Measurements from ENCODE around the gene LAMA2. TPM values are rescaled to one million over a fixed set of nuclear protein-coding genes. Genes with fewer than 3 reads are reported as not detected.

LAMA2 gene
- total and polyA plus RNA-seq, 2 of the 13 experiments (the other 11 are each of a cell fraction or from before 2014, with no cell fraction given): 0.11 to 0.28 TPM

- TF ChIP-seq HNRNPLL (IDR thresholded peaks at IDR 0.05; ENCODE audit: low read depth, low read length, poor library complexity, severe bottlenecking) (no peak), DMTF1 (CRISPR knock-in tag; IDR thresholded peaks at IDR 0.05) (no peak), SIN3B (IDR thresholded peaks at IDR 0.05; ENCODE audit: low read length) (no peak), NFAT5 (CRISPR knock-in tag; IDR thresholded peaks at IDR 0.05) (no peak), RCOR2 (CRISPR knock-in tag; IDR thresholded peaks at IDR 0.05) (no peak), ZNF607 (CRISPR knock-in tag; IDR thresholded peaks at IDR 0.05; ENCODE audit: borderline replicate concordance) (no peak), HNRNPUL1 (IDR thresholded peaks at IDR 0.05; ENCODE audit: low read depth, low read length) (no peak), KDM2A (CRISPR knock-in tag; IDR thresholded peaks at IDR 0.05; ENCODE audit: borderline replicate concordance, low read depth) (no peak), ISX (CRISPR knock-in tag; conservative IDR thresholded peaks at IDR 0.05) (no peak), THAP11 (CRISPR knock-in tag; IDR thresholded peaks at IDR 0.05) (no peak), NFRKB (IDR thresholded peaks at IDR 0.05) (no peak), MTERF4 (CRISPR knock-in tag; IDR thresholded peaks at IDR 0.05) (no peak), ZNF501 (CRISPR knock-in tag; IDR thresholded peaks at IDR 0.05) (peak; percentile 51; the same call in 1 of the 2 replicates), ZBTB3 (CRISPR knock-in tag; IDR thresholded peaks at IDR 0.05; ENCODE audit: borderline replicate concordance, low read depth) (no peak), ZNF572 (CRISPR knock-in tag; IDR thresholded peaks at IDR 0.05) (no peak), SALL1 (CRISPR knock-in tag; IDR thresholded peaks at IDR 0.05) (no peak), ZNF432 (CRISPR knock-in tag; IDR thresholded peaks at IDR 0.05; ENCODE audit: borderline replicate concordance) (no peak), ZNF713 (CRISPR knock-in tag; IDR thresholded peaks at IDR 0.05) (no peak), ZNF749 (CRISPR knock-in tag; IDR thresholded peaks at IDR 0.05; ENCODE audit: borderline replicate concordance) (no peak), SRSF1 (optimal IDR thresholded peaks at IDR 0.05; ENCODE audit: low read depth, low read length) (no peak), RBM39 (IDR thresholded peaks at IDR 0.05; ENCODE audit: low read depth, low read length, poor library complexity, severe bottlenecking) (no peak), ZNF33B (CRISPR knock-in tag; IDR thresholded peaks at IDR 0.05) (no peak)
Measured at GRCh38 chr6:129500958-129501739, 618.2 kb downstream of the LAMA2 start (continued).

All from HepG2 (cell line).